Measurements from ENCODE around the gene UAP1L1.
"Not testable (repeated sequence)": the region's sequence is repeated elsewhere in the genome, so short reads cannot be mapped to it uniquely, and the experiment has no call there.

The UAP1L1 gene, protein sequence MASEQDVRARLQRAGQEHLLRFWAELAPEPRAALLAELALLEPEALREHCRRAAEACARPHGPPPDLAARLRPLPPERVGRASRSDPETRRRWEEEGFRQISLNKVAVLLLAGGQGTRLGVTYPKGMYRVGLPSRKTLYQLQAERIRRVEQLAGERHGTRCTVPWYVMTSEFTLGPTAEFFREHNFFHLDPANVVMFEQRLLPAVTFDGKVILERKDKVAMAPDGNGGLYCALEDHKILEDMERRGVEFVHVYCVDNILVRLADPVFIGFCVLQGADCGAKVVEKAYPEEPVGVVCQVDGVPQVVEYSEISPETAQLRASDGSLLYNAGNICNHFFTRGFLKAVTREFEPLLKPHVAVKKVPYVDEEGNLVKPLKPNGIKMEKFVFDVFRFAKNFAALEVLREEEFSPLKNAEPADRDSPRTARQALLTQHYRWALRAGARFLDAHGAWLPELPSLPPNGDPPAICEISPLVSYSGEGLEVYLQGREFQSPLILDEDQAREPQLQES

DNA sequence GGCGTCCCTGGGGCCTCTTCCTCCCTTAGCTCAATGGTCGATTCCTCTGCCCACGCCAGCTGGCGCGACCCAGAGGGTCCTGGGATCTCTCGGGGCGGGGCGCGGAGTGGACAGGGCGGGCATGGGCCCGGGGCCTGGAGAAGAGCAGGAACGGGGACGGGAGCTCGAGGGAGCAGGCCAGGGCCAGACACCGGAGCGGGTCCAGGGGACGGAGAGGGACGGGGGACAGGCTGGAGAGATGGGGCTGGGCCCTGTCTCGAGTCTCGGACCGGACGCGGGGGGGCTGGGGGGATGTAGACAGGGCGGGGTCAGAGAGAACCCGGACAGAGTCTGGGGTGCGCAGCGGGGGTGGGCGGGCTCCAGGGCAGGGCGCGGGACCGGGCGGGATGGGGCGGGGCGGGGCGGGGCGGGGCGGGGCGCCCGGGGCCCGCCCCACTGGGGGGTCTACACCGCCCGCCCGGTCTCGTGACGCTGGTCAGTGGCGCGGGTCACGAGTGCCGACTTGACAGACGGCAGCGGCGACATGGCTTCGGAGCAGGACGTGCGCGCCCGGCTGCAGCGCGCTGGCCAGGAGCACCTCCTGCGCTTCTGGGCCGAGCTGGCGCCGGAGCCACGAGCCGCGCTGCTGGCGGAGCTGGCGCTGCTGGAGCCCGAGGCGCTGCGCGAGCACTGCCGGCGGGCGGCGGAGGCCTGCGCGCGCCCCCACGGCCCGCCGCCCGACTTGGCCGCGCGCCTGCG, at the start of gene UAP1L1:
UAP1L1 (plus strand) TSS at position 508 of the 738 bp plus-strand sequence; CDS start at position 524, 16 bp downstream.
- peak; percentile 69 for DNase-seq (ENCODE audit: low read depth)

DNA sequence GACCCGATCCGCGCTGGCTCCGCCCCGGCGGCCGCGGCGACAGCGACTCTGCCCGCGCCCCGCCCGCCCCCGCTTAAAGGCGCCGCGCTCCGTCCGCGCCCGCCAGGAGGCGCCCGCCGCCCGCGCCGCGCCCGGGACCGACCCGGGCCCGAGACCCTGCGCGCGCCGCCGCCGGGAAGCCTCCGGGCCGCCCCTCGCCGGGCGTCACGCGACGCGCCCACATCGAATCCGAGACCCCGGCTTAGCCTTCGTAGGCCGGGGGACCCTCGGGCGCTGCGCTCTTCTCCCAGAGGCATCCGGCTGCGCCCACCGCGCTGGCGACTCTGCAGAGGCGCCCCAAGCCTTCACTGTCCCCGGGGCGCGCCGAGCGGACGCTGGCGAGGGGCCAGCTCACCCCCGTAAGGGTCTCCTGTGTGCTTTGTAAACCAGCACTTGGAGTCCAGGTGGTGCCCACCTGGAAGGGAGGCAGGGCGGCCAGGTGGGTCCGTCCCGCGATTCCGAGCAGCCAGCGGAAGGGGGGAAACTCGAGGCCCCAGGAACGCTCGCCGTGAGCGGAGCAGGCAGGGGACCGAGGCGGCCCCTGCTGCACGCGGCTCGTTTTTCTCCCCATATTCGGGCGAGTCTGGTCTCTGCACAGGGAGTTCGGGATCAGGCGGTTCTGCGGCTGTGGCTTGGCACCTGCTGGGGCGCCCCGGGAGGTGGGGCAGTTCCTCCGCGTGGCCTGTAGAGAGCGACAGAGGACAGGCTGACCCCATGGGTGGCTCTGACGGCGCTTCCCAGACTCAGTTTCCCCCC, 48.9 kb upstream of the UAP1L1 start:
- DNase-seq (ENCODE audit: low read depth), result peak; percentile 61

DNA sequence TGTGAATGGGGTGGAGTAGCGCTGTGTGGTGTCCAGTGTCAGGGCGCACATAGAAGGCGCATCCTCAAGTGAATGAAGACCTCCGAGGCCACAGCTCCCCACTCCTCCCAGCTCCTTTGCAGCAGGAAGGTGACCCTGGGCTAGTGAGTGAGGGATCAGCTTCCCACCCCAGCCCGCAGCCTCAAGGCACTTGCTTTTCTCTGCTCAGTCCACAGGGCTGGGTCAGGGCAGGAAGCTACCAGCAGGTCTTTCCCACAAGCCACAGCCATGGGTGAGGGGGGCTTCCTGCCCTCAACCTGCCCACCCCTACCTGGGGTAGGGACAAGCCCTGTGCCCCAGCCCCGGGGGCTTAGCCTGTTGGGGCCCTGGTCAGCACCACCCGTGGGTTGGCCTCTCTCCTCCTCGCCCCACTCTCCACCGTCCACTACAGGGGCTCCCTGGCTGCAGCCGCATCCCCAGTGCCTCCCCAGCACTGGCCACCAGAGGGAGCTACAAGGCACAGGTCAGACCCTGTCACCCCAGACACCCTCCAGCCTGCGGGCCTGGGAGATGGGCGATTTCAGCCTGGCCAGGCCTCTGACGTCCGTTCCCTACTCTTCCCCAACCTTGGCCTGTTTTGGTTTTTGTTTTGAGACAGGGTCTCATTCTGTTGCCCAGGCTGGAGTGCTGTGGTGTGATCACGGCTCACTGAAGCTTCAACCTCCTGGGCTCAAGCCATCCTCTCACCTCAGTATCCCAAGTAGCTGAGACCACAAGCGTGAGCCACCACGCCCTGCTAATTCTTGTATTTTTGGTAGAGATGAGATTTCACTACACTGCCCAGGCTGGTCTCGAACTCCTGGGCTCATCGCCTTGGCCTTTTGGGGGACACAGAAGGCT, 48.0 kb upstream of the UAP1L1 start:
- peak; percentile 62 for DNase-seq (ENCODE audit: low read depth)

DNA sequence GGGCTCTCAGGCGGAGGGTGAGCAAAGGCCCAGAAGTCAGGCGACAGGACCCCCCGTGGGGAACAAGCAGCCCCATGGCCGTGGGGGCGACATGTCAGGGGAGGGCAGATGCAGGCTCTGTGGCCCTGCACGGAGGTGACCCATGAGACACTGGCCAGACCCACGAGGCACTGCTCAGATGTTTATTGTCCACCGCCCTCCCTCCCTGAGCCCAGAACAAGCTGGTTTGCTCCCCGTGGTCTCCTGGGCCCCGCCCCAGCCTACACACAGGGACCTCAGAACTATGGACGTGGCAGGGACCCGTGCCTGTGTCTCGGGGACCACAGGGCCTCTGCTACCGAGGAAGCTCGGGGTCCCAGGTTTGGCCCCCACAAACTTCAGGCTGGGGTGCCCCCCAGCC, 47.3 kb upstream of the UAP1L1 start:
- DNase-seq (ENCODE audit: low read depth), result no peak

DNA sequence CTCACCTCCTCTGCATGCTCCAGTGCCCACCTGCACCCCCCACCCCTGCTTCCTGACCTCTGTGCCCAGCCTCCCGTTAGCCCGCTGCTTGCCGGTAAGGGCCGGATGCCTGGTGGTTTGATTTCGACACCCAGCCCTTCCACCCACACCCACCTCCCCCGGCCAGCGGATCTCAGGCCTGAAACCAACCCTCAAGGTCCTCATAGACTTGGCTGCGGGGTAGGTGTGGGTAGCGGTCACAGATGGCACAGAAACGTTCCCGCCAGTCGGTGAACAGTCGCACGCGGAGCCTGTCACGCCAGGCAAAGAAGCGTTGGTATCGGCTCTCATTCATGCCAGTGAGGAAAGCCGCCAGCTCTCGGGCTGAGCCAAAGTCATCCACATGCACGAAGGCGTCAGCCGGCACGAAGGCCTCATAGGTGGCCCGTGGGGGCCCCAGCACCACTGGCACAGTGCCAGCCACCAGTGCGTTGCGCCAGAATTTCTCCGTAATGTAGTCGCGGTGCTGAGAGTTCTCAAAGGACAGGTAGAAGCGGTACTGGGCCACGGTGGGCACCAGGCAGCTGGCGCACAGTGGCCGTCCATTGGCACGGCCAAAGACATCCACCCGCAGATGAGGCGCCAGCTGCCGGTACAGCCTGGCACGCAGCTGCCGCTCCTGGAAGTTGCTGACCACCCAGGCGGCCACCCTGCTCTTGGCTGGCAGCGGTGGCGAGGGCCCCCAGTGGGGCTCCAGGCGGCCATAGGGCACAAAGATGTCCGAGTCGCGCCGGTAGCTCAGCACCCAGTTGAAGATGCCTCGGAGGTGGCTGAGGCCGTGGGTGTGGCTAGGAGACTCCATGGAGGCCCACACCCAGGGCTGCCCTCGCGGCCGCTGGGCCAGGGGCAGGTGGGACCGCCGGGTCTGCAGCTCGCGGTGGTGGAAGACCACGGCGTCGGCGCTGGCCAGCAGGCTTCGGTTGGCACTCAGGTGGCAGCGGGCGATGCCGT, 46.5 kb upstream of the UAP1L1 start:
- DNase-seq (ENCODE audit: low read depth), result no peak

DNA sequence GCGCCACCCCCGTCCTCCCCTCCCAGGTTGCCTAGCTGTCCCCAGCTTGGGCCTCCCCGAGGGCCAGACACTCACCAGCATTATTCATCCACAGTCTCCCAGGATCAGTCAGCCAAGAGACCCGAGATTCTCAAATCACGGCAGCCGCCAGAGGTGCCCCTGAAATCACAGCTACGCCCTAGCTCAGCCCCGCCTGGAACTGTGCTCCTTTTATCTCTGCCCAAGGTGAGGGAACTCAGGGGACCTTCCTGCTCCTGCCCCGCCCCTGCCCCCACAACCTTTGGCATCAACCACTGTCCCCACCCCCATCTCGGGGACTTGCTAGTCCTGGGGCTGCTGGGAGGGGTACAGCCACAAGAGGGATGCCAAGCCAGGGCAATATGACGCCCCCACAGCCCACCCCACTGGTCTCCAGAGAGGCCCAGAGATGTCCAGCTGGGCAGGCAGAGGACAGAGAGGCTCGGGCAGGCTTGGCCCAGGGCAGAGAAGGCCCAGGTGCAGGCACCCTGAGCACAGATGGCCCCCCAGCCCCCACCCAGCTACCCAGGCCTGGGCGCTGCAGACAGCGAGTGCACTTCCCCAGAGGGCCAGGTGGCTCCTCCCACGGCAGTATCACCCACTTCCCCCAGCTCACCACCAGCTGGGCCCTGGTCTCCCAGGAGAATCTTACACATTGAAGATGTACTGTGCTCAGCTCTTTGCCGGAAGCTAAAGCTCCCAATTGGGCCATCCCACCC, 45.2 kb upstream of the UAP1L1 start, which contains the start of gene FUT7:
FUT7 (minus strand) TSS at position 185 of the 737 bp plus-strand sequence; CDS start at position 88, 97 bp downstream.
- no peak for DNase-seq (ENCODE audit: low read depth)

DNA sequence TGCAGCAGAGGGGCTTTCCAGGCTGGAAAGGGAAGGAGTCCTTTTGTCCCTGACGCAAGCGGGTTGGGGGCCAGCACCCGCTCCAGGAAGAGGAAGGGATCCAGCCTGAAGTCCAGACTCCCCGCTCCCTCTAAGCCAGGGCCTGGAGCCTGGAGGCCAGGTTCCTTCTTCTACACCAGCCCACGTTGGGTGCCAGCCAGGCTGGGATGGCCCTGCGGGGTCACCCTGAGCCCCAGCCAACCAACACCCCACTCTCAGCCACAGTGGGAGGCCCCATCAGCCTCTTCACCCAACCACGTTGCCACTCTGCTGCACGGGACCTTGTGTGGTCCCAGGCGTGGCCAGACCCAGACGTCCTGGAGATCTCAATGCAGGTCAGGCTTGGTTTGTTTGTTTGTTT, 44.5 kb upstream of the UAP1L1 start:
- DNase-seq (ENCODE audit: low read depth), result no peak

DNA sequence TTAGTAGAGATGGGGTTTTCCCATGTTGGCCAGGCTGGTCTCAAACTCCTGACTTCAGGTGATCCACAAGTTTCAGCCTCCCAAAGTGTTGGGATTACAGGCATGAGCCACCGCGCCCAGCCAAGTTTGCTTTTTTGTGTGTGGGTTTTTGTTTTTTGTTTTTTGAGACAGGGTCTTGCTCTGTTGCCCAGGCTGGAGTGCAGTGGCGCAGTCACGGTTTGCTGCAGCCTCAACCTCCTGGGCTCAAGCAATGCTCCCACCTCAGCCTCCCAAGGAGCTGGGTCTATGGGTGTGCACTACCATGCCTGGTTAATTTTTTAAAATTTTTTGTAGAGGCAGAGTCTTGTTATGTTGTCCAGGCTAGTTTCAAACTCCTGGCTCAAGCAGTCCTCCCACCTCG, 43.8 kb upstream of the UAP1L1 start:
- not testable (repeated sequence) for DNase-seq (ENCODE audit: low read depth)

DNA sequence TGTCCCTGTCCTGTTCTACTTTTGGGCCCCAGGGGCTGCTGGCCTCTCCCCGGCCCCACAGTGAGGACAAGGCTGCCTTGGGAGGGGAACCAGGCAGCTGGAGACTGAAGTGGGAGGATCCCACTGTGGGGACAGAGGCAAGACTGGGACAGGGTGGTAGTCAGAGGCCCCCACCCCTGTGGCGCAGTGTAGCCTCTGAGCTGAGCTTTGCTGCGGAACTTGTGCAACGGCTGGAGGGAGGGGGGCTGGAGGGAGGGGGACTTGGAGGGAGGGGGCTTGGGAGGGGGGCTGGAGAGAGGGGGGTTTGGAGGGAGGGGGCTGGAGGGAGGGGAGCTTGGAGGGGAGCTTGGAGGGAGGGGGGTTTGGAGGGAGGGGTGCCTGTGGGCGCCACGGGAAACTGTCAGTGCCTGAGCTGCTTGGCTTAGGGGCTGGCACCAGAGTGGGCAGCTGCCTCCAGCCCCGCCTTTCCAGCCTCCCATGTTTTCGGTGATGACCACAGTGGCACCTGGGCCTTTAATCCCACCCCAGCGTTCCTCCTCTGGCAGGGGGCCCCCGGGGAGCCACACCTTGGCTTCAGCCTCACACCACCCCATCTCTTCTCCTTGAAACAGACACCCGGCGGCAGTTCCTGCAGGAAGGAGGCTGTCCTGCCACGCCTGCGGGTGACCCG, 43.1 kb upstream of the UAP1L1 start:
- DNase-seq (ENCODE audit: low read depth), result no peak

DNA sequence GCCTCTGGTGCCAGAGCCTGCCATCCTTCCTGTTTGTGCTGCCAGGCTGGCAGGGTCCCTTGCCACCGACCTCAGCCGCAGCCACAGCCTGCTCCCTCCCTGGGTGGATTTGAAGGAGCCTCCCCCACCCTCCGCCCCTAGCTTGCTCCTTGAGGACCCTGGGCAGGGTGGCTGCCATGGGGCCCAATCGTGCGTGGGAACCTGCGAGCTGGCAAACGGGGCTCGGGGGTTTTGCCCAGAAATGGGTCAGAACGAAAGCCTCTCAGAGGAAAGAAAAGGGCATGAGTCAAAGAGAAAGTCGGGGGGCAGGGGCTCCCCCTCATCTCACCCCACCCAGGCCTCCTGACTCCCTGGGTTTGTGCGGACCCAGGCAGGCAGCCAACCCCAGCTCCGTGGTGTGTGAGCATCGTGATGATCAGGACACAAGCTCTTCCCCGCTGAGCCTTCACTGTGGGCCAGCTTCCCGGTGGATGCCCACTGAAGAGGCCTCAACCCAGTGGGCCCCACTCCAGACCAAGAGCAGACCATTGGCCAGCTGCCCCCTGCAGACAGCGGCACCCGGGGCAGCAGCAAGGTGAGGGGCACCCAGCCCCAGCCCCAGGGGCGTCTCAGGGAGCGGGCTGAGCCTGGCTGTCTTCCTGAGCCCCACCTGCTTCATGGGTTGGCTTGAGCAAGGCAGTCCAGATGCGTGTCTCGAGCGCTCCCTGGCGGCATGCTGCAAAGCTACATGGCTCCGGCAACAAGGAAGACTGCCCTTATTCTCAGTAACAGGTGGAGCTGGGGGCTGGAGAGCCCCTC, 42.4 kb upstream of the UAP1L1 start:
- DNase-seq (ENCODE audit: low read depth), result peak; percentile 80

DNA sequence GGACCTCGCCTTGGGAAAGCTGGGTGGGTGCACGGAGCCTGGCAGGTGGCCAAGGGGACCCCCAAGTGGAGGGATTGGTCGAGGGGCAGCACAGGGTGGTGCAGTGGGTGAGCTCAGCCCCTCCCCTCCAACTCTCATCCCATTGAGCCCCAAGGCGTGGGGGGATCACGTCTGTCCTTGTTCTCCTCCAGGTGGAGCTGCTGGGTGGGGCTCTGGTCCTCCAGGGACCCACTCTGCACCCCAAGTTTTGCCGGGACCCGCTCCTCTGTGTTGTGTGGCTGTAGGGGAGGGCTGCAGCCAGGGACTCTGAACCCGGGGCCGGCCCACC, 41.8 kb upstream of the UAP1L1 start:
- no peak for DNase-seq (ENCODE audit: low read depth)

DNA sequence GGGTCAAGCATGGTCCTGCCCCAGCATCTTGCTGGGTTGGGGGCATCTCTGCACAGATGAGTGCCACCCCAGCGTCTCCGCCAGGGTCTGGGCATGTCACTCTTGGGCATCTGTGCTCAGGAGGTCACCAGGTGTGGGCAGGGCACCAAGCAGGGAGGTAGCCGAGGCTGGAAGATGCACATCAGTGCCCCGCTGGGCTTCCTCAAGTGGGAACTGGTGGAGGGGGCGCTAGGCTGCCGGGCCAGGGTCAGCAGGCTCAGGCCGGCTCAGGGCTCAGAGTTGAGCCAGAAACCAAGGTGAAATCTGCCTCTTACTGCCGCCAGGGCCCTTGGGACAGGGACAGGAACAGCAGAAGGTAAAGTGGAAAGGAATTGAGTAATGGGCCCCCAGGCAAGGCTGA, 41.4 kb upstream of the UAP1L1 start:
- DNase-seq (ENCODE audit: low read depth), result no peak

DNA sequence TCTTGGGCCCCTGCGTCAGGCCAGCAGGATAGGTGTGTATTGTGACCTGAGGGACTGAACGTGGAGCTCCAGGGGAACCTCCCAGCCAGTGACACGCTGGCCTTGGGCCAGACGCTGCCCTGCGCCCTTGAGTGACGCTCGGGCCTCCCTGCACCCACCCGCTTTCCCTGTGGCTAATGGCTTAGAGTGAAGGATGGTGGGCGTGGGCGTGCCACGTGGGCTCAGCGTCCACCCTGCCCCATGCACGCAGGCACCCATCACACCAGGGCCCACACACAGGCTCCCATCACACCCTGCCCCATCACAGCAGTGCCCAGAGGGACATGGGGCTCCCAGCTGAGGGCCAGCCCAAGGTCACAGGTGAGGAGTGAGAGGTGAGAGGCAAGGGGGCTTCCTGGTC, 40.3 kb upstream of the UAP1L1 start:
- no peak for DNase-seq (ENCODE audit: low read depth)

DNA sequence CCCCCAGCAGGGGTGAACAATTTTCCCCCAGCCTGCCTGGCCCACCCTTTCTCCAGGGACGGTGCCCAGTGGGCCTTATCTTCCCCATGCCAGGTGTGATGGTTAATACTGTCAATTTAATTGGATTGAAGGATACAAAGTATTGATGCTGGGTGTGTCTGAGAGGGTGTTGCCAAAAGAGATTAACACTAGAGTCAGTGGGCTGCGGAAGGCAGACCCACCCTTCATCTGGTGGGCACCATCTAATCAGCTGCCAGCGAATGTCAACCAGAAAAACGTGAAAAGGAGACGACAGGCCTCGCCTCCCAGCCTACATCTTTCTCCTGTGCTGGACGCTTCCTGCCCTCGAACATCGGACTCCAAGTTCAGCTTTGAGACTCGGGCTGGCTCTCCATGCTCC, 39.8 kb upstream of the UAP1L1 start:
- no peak for DNase-seq (ENCODE audit: low read depth)

DNA sequence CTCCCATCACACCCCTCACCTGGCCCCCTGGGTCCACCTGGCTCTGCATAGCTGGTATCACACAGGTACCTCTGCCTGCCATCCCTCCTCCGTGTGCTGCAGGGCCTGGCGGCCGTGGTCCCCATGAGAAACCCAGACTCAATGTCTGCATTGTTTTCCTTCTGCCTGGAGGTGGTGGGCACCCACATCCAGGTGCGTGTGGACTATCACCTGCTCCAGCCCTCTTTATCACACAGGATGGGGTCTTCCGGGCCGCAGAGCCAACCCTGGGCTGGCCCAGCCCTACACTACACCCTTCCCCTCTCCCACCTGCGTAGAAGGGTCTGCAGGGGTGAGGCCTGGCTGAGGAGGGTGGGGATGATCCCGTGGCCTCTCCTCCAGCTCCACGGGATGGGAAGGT, 38.4 kb upstream of the UAP1L1 start:
- DNase-seq (ENCODE audit: low read depth), result no peak

DNA sequence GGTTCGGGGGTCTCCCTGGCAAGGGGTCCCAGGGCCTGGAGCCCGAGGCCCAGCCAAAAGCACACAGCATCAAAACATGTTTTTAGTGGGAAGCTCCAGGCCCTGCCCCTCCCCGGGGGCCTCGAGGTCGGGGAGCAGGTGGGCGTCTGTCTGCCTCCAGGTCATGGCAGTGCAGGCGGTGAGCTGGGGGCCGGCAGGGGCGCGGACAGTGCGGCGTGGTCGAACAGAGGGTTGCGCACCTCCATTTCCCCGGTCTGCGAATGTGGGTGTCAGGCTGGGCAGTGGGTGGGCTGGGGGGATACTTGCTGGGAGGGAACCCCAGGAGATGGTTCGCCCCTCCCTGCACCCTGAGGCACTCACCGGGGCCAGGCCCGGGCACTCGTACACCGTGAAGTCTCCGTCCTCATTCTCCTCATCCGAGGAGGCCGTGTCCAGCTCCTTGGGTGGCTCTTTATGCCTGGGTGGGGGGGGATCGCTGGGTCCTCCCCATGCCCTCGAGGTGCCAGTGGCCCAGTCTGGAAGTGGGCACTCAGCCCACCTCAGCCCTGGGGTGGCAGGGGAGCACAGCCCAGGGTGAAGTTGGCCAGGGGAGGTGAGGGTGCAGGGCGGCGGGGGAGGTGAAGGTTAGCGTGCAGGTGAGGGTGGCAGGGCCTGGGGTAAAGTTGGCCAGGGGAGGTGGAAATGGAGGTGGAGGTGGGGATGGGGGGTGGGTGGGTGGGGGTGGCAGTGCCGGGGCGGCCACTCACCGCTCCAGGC, 37.5 kb upstream of the UAP1L1 start:
- DNase-seq (ENCODE audit: low read depth), result no peak

DNA sequence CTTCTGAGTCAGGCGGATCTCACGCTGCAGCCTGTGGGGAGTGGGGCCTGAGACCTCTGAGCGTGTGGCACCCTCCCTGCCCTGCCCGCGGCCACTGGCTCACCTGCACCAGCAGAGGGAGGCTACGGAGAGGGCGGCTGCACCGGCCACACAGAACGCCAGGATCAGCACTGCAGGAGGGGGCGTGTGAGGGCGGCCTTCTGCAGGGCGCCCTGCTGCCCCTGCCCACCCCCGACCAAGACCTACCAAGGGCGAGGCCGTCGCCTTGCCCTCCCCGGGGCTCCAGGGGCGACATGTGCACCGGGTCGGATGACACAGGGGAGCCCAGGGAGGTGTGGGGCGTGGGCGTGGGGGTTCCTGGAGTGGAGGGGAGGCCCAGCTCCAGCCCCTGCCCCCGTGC, 36.7 kb upstream of the UAP1L1 start:
- no peak for DNase-seq (ENCODE audit: low read depth)

Data from EH (cell line).